ENCODE results near the gene PLCB4. TPM values are rescaled to one million over a fixed set of nuclear protein-coding genes. Genes with fewer than 3 reads are reported as not detected.

The PLCB4 gene
- total RNA-seq, 1 experiment from 2014 or later: 10.1 TPM

- no peak for TF ChIP-seq CTCF (conservative IDR thresholded peaks at IDR 0.05)
- no peak overlapping the region for H2BK20ac ChIP-seq (ENCODE audit: low read depth, low read length, poor library complexity, severe bottlenecking)
- no peak overlapping the region for H2AFZ ChIP-seq (ENCODE audit: low read length)
- no peaks in the 10 kb centered on the region for H3K4me1 ChIP-seq (ENCODE audit: insufficient read depth, low read length)
- H3K9me3 ChIP-seq (ENCODE audit: control insufficient read depth, low read depth, low read length): no peaks in the 10 kb centered on the region
- H3K27ac ChIP-seq (ENCODE audit: insufficient read length, low read depth, low read length): no peak overlapping the region
- H3K27me3 Mint-ChIP-seq (ENCODE audit: low read depth): no peaks in the 10 kb centered on the region
- H2BK5ac ChIP-seq (ENCODE audit: insufficient read length, low read length): no peak overlapping the region
- H4K20me1 ChIP-seq (ENCODE audit: control insufficient read depth, insufficient read depth, insufficient read length): no peaks in the 10 kb centered on the region
- no peaks in the 10 kb centered on the region for H3K79me2 ChIP-seq (ENCODE audit: insufficient read depth, low read length)
- WGBS (ENCODE audit: extremely low coverage, insufficient read length, low lambda C conversion rate): no CpG with 5 or more reads among the region's 7 CpGs
- H3K9me3 Mint-ChIP-seq: no peaks in the 10 kb centered on the region
- no peaks in the 10 kb centered on the region for H3K79me1 ChIP-seq (ENCODE audit: insufficient read depth, low read depth, low read length, poor library complexity, severe bottlenecking)
- H4K91ac ChIP-seq (ENCODE audit: insufficient read length, low read depth, low read length): no peak overlapping the region
- no peak overlapping the region for H3K4me3 Mint-ChIP-seq
- no peak overlapping the region for H3K27ac Mint-ChIP-seq
- no peak overlapping the region for H3K4ac ChIP-seq (ENCODE audit: low read depth, low read length)
- H2BK12ac ChIP-seq (ENCODE audit: insufficient read length, low read depth, low read length): no peak overlapping the region
- H3K4me1 Mint-ChIP-seq: no peaks in the 10 kb centered on the region; a peak in 2 of 4 replicates
- H3K23me2 ChIP-seq (ENCODE audit: insufficient read length, low read depth, low read length, poor library complexity, severe bottlenecking): no peaks in the 10 kb centered on the region
- no peak overlapping the region for H3K4me2 ChIP-seq (ENCODE audit: insufficient read depth, insufficient read length, low read length)
- H3K27me3 ChIP-seq (ENCODE audit: insufficient read depth, low read length): no peaks in the 10 kb centered on the region
- DNase-seq: no peak
- no peak overlapping the region for H3K56ac ChIP-seq (ENCODE audit: insufficient read length, low read depth, low read length)
- H3K9ac ChIP-seq (ENCODE audit: extremely low read depth, insufficient read length, low read length): no peak overlapping the region
- H3T11ph ChIP-seq (ENCODE audit: low read length): no peak overlapping the region
- no peak overlapping the region for H4K5ac ChIP-seq (ENCODE audit: insufficient read length, low read depth, low read length)
- no peak overlapping the region for H2BK120ac ChIP-seq (ENCODE audit: low read depth, low read length, poor library complexity, severe bottlenecking)
- H3K23ac ChIP-seq (ENCODE audit: insufficient read length, low read depth, low read length): no peak overlapping the region
- no peak overlapping the region for H2AK5ac ChIP-seq (ENCODE audit: insufficient read length, low read length)
- no peak overlapping the region for H4K8ac ChIP-seq (replicated peaks; ENCODE audit: insufficient read length, low read depth, low read length)
- no peak overlapping the region for H3K14ac ChIP-seq (ENCODE audit: insufficient read depth, low read length)
- H3K36me3 Mint-ChIP-seq (ENCODE audit: insufficient read depth in 1 of 3, low read depth in 3 of 3): no peaks in the 10 kb centered on the region
- H2BK15ac ChIP-seq (ENCODE audit: low read depth, low read length): no peak overlapping the region
- H3K18ac ChIP-seq (ENCODE audit: insufficient read length, low read depth, low read length): no peak overlapping the region
Observed at GRCh38 chr20:9119776-9120175, 50.9 kb downstream of the PLCB4 start.
